HG03342 (cell line): ENCODE results near the gene POU2F1.

Experiments used
- ATAC-seq: cut with Tn5 transposase; IDR thresholded peaks from one replicate; pipeline ENCODE4 v1.9.1; 2021; ENCODE audit warnings: mild to moderate bottlenecking, moderate library complexity; ENCODE audit not compliant: unreplicated experiment

The POU2F1 gene

DNA sequence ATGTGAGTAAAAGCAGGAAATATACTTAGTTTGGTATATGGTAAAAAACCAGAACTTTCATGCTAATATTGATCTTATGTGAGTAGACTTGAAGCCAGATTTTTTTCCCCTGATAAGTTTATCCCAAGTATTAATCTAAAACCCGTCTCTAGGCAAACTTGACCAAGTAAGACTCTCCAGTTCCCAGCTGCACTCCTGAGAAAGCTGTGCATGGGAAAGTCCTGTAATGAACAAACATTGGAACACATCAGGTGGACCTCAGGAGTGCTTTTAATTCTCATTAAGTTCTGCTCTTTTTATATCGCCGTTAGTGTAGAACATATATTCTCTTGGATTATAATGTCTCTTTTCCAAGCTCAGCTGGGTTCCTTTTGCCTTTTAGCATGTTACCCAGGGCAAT, 192.6 kb downstream of the POU2F1 start:
- no peak for ATAC-seq

DNA sequence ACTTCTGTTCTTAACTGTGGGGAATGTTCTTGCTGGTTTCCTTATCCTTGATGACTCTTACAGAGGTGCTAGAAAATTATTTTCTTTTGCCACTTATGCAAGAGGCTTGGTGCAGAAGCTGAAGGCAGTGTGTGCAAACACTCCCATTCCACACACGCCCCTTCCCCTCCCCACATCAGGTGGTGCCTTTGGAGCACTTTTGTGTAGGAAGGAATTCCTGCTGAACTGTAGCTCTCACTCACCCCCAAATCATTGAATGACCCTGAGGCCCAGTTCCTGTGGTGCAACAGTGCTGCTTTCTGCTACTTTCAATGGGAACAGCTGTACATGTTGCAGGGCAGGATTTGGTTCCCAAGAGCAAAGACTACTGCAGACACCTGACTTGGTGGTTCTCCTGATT, 195.8 kb downstream of the POU2F1 start:
- no peak for ATAC-seq

DNA sequence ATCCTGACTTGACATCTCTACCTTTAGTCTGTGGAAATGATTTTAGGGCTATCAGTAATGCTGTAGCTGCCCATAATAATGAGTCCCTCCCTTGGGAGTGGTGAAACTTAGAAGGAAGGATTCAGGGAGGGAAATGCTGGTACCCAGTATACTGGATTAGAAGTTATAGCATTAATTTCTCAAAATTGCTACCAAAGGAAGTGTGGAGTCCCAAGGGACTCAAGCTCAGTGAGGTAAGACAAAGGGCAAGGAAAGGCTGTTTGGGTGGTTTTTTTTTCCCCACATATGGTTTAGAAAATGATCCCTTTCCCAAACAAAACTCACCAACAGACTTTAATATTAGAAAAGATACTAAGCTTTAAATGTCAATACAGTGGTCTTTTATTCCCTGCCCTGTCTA, 197.7 kb downstream of the POU2F1 start:
- no peak for ATAC-seq

DNA sequence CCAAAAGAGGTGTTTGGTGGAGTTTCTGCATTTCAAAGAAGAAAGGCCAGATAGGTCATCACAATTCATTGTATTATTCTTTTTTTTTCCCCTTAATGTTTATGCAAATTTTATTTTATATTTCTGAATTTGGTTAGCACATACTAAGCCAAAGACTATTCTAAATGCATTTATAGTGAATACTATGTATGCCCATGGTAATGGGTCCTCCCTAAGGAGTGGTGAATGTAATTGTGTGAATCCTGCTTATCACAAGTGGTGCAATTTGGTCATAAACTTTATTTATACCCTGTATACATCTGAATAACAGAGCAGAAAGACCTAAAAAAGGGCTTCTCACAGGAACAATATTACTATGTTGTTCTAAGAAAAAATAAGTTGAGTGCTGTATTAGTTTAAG, 198.6 kb downstream of the POU2F1 start:
- ATAC-seq = no peak

DNA sequence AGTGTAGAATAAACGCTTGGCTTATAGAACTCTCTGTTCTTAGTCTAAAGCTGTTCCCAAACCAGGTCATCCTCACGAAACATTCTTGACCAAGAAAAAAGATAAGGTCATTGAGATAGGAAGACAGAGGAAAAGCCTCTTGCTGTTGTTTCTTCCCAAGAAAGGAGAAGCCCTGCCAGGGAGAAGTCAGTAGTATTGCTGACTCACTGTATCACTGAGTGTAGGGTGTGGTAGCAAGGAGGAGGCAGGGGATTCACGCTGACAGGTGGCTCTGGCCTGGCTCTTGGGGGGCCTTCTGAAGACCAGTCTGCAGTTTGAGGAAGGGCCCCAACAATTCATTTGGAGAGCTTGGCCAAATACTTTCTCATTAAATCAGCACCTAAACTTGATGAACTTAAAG, 199.8 kb downstream of the POU2F1 start:
- ATAC-seq = no peak

DNA sequence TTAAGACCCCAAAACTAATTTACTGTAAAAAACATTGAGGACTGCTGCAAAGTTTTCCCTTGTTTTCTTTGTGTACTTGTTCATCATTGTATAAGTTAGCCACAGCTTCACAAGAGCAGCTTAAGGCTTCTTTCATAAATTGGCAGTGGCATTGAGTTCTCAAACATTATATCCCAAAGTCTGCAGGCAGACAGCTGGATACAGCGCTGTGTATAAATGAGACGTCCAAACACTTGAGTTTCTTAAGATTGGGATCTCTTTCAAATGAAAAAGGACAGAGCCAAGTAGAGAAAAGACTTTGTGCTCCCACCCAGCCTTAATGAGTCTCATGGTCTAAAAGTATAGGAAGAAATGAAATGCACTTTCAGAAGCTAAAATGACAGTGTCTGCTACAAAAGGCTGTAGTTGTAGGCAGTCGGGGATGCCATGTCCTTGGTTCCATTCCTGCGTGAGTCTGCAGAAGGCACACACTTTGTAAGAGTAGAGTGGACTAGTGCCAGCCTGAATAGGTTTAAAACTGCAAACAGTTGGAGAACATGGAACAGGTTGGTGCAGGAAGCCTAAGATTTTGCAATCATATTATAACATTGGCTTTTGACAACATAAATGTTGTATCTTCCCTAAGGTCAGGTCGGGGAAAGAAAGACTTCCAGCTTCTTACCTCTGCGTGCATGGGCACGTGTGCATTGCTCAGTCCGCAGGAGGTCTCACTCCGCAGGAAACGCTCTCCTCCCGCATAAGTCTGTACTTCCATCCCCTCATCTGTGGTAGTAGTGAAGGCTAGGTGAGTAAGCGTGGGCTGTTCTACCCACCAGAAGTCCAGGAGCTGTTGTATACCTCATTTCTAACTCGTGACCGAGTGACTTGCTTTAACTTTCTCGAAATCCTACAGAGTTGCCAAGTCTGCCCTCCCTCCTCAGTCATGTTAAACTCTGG, 203.3 kb downstream of the POU2F1 start:
- no peak for ATAC-seq

DNA sequence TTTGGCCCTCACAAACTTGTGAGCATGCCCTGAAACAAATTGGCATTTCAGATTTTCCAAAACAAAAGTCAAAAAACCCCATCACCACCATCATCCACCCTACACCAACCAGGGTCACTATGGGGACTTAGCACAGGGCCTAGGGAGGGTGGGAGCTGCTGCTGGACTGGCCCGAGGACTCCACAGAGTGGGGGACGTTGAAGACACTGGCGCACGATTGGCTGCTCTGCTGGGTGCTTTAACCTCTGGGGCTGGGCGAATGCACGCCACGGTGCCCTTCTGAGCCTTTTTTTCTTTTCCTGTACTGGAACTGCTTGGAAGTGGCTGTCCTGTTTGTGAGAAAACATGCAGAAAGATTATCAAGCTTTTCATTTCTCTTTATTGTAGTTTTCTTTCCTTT, 204.8 kb downstream of the POU2F1 start:
- no peak for ATAC-seq

DNA sequence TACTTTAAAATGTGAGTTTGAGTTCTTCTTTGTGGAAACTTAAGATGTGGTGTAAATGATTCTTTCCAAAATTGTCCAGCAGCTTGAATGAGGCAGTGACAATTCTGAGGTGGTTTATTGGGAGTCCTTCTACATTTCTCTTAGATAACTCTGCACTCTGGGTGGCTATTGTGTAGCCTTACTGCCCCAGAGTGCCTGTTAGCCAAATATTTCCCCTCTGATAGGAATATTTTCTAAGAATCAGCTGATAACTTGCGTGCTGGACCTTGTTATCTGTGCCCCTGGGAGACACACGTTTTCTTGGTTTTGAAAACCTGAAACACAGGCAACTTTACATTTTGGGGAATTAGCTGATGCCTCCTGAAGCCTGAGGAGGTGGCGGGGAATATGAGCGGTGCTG, 206.0 kb downstream of the POU2F1 start:
- ATAC-seq = no peak

DNA sequence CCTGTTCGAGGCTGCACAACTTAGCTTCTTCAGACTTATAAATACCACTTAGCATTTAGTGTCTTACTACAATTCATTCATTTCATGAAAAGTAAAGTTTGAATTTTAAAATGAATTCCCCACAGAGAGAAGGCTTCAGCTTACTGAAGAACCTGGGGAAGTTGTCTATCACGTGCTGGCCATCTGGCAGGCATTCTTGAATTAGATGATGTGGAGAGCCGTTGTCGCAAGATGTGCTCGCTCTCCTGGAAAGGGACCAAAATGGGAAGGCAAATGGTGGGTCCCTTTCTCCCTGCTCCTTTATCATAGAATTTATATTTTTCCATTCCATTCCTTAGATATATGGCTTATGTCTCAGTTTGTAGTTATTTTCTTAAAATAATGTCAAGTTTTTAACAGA, 207.2 kb downstream of the POU2F1 start:
- no peak for ATAC-seq

DNA sequence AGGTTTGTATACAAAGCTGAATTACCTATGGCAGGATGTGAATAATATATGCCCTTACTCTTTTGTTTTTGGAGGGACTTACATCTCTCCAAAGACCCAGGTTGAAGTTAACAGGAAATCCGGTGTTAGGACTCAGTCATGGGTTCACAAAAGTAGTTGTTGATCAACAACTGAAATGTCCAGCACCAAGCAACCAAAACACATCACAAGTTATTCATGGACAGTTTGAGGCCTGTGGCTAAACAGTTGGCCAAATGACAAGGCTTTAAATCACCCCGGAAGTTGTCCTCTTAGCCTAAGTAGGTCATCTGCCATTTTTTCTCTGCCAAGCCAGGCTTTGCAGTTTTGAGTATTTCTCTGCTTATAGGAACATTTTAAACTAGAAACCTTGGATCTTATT, 207.7 kb downstream of the POU2F1 start:
- no peak for ATAC-seq

DNA sequence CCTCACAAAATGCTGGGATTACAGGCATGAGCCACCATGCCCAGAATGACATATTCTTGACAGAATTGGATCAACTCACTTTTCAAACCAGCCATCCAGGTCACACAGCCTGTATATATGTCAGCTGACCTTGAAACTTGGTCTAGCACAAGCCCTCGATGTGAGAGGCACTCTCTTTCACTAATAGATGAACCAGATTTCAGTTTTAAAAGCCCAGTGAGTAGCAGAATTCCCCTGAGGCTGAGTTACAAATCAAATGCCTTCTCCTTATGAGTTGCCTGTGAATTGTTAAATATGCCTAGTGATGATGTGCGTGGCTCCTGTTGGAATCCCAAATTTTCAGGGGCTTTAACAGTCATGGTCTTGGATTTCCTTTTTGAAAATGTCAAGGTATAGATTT, 208.9 kb downstream of the POU2F1 start:
- no peak for ATAC-seq

DNA sequence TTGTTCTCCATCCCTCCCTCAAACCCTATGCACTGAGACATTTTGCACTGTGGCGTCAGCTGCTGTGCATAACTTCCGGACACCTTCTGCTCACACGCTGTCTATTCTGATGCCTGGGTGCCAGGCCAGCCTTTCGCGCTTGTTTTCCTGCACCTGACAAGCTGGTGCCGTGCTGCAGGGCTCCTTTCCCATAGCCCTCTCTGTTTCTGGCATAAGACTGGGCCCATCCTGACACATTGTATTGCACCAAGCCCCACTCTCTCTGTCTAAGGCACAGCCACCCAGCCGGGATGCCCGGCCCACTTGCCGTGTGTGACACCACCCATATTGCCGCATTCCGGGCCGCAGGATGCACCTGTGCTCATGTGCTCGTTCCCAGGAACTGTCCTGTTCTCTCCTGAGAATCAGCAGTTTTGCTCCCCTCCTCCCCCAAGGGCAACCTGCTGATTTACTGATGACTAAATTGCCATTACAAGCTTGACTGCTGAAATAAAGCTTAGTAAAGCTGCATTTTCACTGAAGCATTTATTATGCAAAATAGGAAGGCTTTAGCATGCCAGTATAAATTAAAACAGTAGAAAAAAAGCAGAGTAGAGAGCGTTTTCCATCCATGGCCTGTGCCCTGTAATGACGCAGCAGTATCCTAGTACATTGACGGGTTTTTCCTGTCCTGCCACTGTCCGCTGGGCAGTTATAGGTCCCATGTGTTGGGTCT, 209.6 kb downstream of the POU2F1 start:
- ATAC-seq = no peak

DNA sequence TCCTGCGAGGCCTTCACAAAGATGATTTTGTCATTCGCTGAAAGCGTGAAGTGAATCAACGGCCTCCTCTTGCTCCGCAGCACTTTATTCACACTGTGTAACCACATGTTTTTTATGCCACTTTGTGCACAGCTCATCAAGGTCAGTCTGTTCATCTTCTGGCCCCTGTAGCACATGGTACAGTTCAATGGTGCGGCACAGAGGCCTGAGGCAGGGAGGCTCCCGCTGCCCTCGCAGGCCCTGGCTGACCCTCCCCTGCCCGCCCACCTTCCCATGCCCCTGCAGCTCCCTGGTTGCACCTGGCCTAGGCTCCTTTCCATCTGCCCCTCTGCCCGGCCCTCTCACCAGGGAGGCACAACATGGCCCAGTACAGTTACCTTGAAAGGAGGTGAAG, 210.2 kb downstream of the POU2F1 start:
- no peak for ATAC-seq

DNA sequence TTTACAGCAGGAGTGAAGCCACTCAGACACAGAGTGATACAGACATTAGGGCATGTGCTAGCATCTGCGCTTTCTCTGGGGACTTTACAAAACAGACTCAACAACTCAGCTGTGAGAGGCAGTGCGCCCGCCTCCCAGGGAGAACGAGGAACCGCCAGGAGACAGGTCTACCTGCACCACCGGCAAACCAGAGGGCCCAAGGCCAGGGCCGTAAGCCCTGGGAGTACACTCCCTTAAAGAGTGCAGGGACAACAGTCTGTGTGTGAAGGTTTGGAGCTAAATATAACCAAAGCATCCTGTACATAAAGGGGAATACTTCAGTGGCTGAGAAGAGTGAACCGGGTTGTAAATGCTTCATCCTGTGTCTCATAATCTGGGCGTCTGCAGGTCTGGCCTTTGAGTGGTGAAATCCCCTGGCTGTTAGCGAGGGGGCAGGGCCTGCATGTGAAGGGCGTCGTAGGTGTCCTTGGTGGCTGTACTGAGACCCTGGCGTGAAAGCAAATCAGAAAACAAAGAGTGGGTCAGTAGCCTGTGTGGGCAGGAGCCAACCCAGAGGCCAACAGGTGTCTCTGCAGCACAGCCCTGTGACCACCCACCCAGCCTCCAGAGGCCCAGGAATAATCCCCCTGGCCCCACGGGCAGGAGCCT, 210.7 kb downstream of the POU2F1 start:
- no peak for ATAC-seq

DNA sequence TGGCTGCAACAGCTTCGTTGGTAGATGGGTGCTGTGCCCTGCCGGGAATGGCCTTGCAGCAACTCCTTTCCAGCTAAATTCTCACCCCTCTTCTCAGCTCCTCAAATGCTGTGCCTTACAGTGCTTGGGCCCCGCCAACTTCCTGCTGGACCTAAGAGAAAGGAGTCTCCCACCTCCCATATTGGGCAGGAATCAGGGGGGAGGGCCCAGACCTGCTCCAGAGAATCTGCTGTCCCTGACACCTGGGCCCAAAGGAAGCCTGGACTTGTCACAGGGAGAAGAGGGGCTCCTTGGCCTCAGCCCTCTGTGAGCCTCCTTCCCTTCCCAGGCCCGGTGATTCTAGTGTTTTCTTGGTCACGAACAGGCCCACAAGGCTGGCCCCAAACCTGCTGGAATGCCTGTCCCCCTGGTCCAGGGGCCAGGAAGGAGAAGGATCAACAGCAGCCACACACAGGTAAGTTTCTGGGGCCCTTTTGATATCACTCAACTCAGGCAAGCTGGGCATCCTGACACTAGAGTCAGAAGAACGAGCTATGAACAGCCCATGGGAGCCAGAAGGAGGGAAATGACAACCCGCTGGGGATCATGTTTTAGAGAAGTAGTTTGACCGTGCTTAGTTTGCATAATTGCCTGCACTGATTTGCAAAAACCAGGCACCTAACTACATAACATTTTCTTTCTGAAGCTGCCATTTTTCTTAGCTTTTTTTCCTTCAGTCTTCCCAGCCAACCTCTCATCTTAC, 211.4 kb downstream of the POU2F1 start:
- no peak for ATAC-seq

DNA sequence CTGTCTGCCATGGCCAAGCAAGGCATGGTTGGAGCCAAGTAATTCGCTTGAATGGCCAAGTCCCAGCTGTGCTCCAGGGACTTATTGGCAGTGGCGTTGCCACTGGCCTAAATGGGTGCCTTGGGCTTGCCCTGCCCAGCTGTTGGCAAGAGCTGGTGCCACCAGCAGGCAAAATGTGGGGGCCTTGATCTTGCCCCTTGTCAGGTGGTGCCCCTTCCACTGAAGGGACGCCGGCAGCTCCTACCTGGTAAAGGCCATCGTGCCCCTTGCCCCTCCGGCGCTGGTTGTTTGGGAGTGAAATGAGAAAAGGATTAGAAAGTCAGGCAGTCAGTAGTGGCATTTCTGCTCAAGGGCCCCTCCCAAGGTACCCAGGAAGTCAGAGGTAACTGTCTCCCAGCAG, 212.1 kb downstream of the POU2F1 start:
- ATAC-seq = no peak

DNA sequence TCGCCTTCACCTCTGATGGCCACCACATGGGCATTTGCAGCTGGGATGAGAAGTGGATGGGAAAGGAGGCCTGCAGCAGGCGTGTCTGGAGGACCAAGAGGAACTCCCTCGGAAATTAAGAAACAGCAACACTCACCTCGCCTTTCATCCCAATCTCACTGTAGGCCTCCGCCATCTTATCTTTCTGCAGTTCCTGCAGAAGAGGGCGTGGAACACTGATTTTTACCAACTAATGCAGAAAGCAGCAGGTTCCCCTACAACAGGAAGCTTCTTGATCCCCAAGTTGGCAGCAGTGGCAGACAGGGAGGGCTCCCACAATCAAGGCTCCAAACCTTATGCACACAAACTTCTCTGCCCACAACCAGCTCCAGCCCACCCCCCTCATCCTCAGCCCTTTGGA, 213.2 kb downstream of the POU2F1 start:
- ATAC-seq = no peak

DNA sequence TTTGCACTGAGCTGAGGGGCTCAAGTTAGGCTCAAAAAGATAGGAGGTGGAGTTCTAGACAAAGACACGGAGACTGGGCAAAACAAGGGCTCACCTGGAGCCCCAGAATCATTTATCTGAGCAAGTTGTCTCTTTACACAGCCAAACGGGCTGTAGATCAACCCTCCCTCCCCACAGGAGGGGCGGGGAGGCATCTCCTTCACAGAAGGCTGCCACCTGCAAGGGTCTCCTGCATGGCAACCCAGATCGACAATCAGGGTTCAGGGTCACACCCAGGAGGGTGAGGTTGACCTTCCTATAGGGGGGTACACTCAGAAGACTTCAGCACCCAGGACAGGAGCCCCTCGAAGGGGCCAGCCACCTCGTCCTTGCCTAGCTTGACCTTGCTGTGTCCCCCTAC, 213.6 kb downstream of the POU2F1 start:
- ATAC-seq = no peak

DNA sequence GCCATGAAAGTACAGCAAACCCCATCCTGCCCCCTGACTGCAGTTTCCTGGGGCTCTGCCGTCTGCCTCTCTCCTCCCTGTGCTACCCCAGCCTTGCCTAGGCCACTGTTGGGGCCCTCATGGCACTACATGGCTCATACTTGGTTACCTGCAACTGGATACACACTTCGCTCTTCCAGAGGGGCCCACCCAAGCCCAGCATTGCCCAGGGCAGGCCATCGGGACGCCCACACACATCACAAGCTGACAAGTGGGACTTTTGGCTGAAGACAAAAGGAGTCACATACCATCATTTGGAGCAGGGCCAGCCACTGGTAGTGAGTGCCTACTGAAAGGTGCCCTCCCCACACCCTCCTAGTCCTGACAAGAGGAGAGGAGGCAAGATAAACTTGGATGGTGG, 214.8 kb downstream of the POU2F1 start:
- ATAC-seq = no peak

DNA sequence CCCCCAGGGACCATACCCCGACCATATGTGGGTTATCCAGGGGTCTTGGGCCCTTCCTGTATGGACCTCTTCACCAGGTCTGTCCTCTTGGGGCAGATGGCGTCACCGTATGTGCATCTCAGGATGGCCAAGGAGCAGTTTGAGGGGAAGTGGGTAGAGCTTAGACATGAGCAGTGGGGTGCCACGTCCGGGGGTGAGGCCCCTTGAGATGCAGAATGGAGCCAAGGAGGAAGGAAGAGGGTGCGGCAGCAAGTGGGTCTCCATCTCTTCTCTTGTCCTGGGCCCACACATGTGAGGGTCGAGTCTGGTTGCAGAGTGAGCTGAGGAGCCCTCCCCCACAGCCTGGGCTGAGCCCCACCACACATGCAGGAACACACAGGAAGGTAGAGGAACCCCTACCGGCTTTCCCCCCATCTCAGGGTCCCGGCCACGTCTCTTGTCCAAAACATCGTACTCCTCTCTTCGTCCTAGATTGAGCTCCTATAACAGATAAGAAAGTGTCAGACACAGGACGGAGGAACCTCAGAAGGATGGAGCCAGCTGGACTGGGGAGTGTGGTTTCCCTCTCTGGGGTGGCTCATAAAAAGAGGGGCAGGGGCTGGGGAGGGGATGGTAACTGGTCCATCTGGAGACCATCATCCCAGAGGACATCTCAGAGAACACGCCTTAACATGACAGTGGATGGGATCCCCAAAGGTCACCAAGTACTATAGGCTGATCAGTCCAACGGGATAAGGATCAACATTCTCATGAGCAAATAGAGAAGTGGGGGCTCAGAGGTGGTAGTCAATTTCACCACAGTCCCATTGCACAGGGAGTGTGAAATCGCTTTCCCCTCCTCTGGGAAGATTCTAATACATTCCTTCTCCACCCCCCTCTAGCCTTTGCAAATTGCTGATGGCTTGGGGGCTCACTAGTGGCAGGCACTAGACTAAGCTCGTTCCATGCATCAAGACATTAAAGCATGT, 217.8 kb downstream of the POU2F1 start:
- ATAC-seq = no peak
